OCI-LY1 (cell line): ENCODE data around the gene PKD1L1.

Experiments
- H2AFZ ChIP-seq: fragments of 200-600 bp; sonication (generic), shearing (Covaris generic); 2 replicates; pipeline ENCODE4 v1.6.0; 2014; ENCODE audit warnings: antibody characterized with exemption, mild to moderate bottlenecking, low read length
- H3F3A ChIP-seq: fragments of 200-600 bp; sonication (generic), shearing (Covaris generic); 2 replicates; pipeline ENCODE4 v1.6.0; 2014; ENCODE audit warnings: mild to moderate bottlenecking, antibody characterized with exemption, low read length, moderate library complexity; ENCODE audit not compliant: insufficient read depth
- H3K27ac ChIP-seq: fragments of 200-600 bp; sonication (generic); 2 replicates; pipeline ENCODE4 v1.5.1; 2014; ENCODE audit warnings: low read length, mixed run types, mild to moderate bottlenecking, low read depth; ENCODE audit not compliant: poor library complexity, severe bottlenecking
- H3K27me3 ChIP-seq: fragments of 200-600 bp; sonication (generic); 2 replicates; pipeline ENCODE4 v1.6.0; 2014; ENCODE audit warnings: antibody characterized with exemption, mild to moderate bottlenecking, low read length, moderate library complexity; ENCODE audit not compliant: insufficient read depth
- H3K36me3 ChIP-seq: fragments of 200-600 bp; sonication (generic); 2 replicates; pipeline ENCODE4 v1.6.1; 2014; ENCODE audit warnings: mild to moderate bottlenecking, antibody characterized with exemption, low read length, moderate library complexity, mixed read lengths; ENCODE audit not compliant: insufficient read depth
- H3K4me1 ChIP-seq: fragments of 200-600 bp; sonication (generic); 2 replicates; pipeline ENCODE4 v1.5.1; 2014; ENCODE audit warnings: mild to moderate bottlenecking, low read length, moderate library complexity; ENCODE audit not compliant: insufficient read depth, severe bottlenecking
- H3K4me2 ChIP-seq: fragments of 200-600 bp; sonication (generic), shearing (Covaris generic); 2 replicates; pipeline ENCODE4 v1.6.1; 2014; ENCODE audit warnings: low read length
- H3K4me3 ChIP-seq: fragments of 200-600 bp; sonication (generic); 2 replicates; pipeline ENCODE4 v1.5.1; 2014; ENCODE audit warnings: low read length, low read depth, mild to moderate bottlenecking, mixed read lengths; ENCODE audit not compliant: poor library complexity, severe bottlenecking
- H3K79me2 ChIP-seq: fragments of 200-600 bp; shearing (Covaris generic); 2 replicates; pipeline ENCODE4 v1.6.1; 2016; ENCODE audit warnings: mixed run types, low read length, mixed read lengths; ENCODE audit not compliant: insufficient read depth
- H3K9ac ChIP-seq: fragments of 200-600 bp; sonication (generic), shearing (Covaris generic); 2 replicates; pipeline ENCODE4 v1.6.1; 2014; ENCODE audit warnings: mild to moderate bottlenecking, low read length, mixed read lengths
- H3K9me2 ChIP-seq: fragments of 200-600 bp; sonication (generic), shearing (Covaris generic); 2 replicates; pipeline ENCODE4 v1.6.1; 2014; ENCODE audit warnings: low read depth, mild to moderate bottlenecking, low read length, mixed read lengths
- H3K9me3 ChIP-seq: fragments of 200-600 bp; shearing (Covaris generic); 2 replicates; pipeline ENCODE4 v1.6.1; 2014; ENCODE audit warnings: low read length, mixed read lengths
- H4K20me1 ChIP-seq: fragments of 200-600 bp; sonication (generic), shearing (Covaris generic); 2 replicates; pipeline ENCODE4 v1.6.0; 2016; ENCODE audit warnings: mild to moderate bottlenecking, low read length; ENCODE audit not compliant: insufficient read depth
- EZH2 ChIP-seq: fragments of 200-600 bp; sonication (generic), shearing (Covaris generic); IDR thresholded peaks from 2 replicates; pipeline ENCODE4 v1.8.0; 2017; ENCODE audit warnings: borderline replicate concordance, mixed run types, mild to moderate bottlenecking, antibody characterized with exemption, low read length, moderate library complexity, mixed read lengths
- TF ChIP-seq, protein P1 (sequence below): fragments of 200-600 bp; sonication (generic), shearing (Covaris generic); IDR thresholded peaks from 2 replicates; pipeline ENCODE4 v1.5.1; 2017; ENCODE audit warnings: mild to moderate bottlenecking, antibody characterized with exemption, low read length, moderate library complexity, mixed read lengths

Gene PKD1L1

DNA sequence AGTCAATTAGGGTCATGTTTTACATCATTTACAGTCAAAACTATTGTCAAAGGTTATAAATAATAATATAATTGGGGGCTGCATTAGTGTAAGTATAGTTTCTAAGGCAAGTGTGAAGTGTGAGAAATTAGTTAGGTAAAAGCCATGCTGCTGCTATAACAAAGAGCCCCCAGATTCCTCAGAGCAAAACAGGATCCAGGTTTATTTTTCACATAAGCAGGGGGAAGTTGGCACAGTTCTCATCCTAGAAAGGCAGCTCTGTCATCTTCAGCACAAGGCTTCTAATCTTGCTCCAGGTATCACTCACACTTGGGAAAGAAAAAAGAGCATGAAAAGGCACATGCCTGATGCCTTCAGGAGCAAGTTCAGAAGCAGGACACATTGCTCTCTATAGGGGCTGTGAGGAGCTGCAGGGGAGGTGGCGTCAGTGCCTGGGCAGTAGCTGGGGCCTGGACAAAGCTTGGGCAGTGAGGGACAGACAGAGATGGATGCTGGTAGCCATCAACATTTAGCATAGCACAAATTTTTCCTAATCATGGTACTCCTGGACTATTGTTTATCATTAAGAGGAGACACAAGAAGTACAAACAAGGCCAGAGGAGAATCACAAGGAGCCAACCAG is 170.6 kb downstream of the PKD1L1 start:
- no peak overlapping the region for H3K4me3 ChIP-seq

DNA sequence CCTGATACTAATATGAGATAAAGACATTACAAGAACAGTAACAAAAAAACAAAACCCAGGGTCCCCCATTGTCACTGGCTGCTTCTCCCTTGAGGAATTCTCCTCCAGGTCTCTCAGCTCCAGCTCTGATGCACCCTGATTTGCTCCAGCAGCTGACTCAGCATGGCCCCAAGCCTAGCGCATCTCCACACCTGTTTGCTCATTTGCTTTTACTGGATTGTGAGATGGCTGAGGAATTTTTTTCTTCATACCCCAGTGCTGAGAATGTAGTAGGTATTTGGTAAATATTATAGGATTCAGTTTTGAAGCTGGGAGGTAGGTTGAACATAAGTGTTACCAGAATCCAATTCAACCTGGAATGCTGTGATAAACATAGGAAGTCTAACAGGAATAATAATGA is 171.9 kb downstream of the PKD1L1 start:
- Histone ChIP-seq H2AFZ (no peak overlapping the region), H4K20me1 (no peaks in the 10 kb centered on the region), H3K9me3 (no peaks in the 10 kb centered on the region), H3K4me3 (no peak overlapping the region), H3K79me2 (no peaks in the 10 kb centered on the region), H3K4me1 (peaks cover 27% of the 10 kb centered on the region), H3K27me3 (no peaks in the 10 kb centered on the region), H3K9ac (no peak overlapping the region), H3K4me2 (no peak overlapping the region), H3K36me3 (no peaks in the 10 kb centered on the region), H3F3A (no peaks in the 10 kb centered on the region), H3K9me2 (no peaks in the 10 kb centered on the region), H3K27ac (no peak overlapping the region)
- TF ChIP-seq EZH2: no peak
- TF ChIP-seq, protein P1, sequence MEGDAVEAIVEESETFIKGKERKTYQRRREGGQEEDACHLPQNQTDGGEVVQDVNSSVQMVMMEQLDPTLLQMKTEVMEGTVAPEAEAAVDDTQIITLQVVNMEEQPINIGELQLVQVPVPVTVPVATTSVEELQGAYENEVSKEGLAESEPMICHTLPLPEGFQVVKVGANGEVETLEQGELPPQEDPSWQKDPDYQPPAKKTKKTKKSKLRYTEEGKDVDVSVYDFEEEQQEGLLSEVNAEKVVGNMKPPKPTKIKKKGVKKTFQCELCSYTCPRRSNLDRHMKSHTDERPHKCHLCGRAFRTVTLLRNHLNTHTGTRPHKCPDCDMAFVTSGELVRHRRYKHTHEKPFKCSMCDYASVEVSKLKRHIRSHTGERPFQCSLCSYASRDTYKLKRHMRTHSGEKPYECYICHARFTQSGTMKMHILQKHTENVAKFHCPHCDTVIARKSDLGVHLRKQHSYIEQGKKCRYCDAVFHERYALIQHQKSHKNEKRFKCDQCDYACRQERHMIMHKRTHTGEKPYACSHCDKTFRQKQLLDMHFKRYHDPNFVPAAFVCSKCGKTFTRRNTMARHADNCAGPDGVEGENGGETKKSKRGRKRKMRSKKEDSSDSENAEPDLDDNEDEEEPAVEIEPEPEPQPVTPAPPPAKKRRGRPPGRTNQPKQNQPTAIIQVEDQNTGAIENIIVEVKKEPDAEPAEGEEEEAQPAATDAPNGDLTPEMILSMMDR: no peak

More for the DNA sequence above, 170.6 kb downstream of the PKD1L1 start:
- TF ChIP-seq EZH2: no peak
- TF ChIP-seq, protein P1: no peak
- Histone ChIP-seq H3K79me2 (no peaks in the 10 kb centered on the region), H3F3A (no peaks in the 10 kb centered on the region), H3K4me1 (peaks cover 20% of the 10 kb centered on the region), H3K27me3 (no peaks in the 10 kb centered on the region), H4K20me1 (no peaks in the 10 kb centered on the region), H3K9me2 (no peaks in the 10 kb centered on the region), H3K9ac (no peak overlapping the region), H3K4me2 (no peak overlapping the region), H3K9me3 (no peaks in the 10 kb centered on the region), H3K36me3 (no peaks in the 10 kb centered on the region), H3K27ac (no peak overlapping the region), H2AFZ (no peak overlapping the region)

DNA sequence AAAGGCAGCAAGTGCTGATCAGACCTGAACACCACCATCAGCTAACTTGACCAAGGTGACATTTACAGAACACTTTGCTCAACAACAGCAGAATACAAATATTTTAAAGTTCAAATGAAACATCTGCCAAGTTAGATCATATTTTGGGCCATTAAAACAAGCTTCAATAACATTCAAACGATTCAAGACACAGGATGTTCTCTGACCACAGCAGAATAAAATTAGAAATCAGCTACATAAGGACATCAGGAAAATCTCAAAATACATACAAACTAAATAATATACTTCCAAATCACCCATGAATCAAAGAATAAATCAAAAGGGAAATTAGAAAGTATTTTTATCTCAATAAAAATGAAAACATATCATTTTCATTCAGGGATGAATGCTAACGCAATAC is 173.0 kb downstream of the PKD1L1 start:
- H3K4me1 ChIP-seq: peaks cover 27% of the 10 kb centered on the region
- H3K9me2 ChIP-seq: no peaks in the 10 kb centered on the region
- TF ChIP-seq EZH2: no peak
- TF ChIP-seq, protein P1: no peak
- no peaks in the 10 kb centered on the region for H4K20me1 ChIP-seq
- H3K36me3 ChIP-seq: no peaks in the 10 kb centered on the region
- peak overlapping the region; percentile 45 for H3K4me2 ChIP-seq
- peak overlapping the region; percentile 43 for H3K27ac ChIP-seq
- H3K27me3 ChIP-seq: no peaks in the 10 kb centered on the region
- peak overlapping the region; percentile 21; the same call in 1 of the 2 replicates for H3K9ac ChIP-seq
- H2AFZ ChIP-seq: peak overlapping the region; percentile 60
- no peaks in the 10 kb centered on the region for H3K79me2 ChIP-seq
- H3K4me3 ChIP-seq: peak overlapping the region; percentile 6
- H3F3A ChIP-seq: no peaks in the 10 kb centered on the region
- H3K9me3 ChIP-seq: no peaks in the 10 kb centered on the region
